Choroid plexus epithelial cell (primary cell): ENCODE results near the gene TRAPPC12.
A peak's percentile ranks its signal among the peaks of the same experiment; 100 is the strongest.
"Not testable (repeated sequence)": the region's sequence is repeated elsewhere in the genome, so short reads cannot be mapped to it uniquely, and the experiment has no call there.

Source experiments
- DNase-seq: peaks from one replicate; pipeline ENCODE4 v3.0.0-alpha.2; 2010; ENCODE audit warnings: low read depth
- H3K4me3 ChIP-seq: 2 replicates; pipeline ENCODE4 v1.5.1; 2011; ENCODE audit warnings: low read depth, mild to moderate bottlenecking, control low read depth, low read length, moderate library complexity
- TF ChIP-seq, protein P1 (sequence below): conservative IDR thresholded peaks from 2 replicates; pipeline ENCODE4 v1.5.1; 2011; ENCODE audit warnings: low read depth, mild to moderate bottlenecking, control low read depth, inconsistent platforms, low read length, moderate library complexity

TRAPPC12 gene

GRCh38 chr2:3492951-3493614 is 113.6 kb downstream of the TRAPPC12 start:
- H3K4me3 ChIP-seq: peak overlapping the region; percentile 28
- DNase-seq: peak; percentile 98
- TF ChIP-seq, protein P1, sequence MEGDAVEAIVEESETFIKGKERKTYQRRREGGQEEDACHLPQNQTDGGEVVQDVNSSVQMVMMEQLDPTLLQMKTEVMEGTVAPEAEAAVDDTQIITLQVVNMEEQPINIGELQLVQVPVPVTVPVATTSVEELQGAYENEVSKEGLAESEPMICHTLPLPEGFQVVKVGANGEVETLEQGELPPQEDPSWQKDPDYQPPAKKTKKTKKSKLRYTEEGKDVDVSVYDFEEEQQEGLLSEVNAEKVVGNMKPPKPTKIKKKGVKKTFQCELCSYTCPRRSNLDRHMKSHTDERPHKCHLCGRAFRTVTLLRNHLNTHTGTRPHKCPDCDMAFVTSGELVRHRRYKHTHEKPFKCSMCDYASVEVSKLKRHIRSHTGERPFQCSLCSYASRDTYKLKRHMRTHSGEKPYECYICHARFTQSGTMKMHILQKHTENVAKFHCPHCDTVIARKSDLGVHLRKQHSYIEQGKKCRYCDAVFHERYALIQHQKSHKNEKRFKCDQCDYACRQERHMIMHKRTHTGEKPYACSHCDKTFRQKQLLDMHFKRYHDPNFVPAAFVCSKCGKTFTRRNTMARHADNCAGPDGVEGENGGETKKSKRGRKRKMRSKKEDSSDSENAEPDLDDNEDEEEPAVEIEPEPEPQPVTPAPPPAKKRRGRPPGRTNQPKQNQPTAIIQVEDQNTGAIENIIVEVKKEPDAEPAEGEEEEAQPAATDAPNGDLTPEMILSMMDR: peak; percentile 29

DNA sequence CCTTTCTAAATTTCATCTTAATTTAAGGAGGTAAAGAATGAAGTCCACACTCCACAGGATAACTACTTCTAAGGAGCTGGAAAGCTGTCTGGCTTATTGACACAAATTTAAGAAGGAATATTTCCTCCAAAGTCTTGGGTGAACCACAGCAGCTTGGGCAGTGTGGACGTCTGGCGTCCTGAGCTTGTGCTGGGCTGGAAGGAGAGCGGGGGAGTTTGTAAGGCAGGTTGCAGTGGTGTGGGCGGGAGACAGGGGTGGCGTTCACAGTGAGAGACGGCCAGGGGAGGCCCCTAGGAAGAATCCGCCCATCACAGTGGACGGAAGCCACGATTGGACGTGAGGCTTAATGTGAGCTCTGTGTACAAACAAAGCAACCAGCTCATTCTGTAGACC is 114.1 kb downstream of the TRAPPC12 start:
- peak; percentile 89 for DNase-seq
- peak overlapping the region; percentile 28 for H3K4me3 ChIP-seq
- TF ChIP-seq, protein P1: no peak

DNA sequence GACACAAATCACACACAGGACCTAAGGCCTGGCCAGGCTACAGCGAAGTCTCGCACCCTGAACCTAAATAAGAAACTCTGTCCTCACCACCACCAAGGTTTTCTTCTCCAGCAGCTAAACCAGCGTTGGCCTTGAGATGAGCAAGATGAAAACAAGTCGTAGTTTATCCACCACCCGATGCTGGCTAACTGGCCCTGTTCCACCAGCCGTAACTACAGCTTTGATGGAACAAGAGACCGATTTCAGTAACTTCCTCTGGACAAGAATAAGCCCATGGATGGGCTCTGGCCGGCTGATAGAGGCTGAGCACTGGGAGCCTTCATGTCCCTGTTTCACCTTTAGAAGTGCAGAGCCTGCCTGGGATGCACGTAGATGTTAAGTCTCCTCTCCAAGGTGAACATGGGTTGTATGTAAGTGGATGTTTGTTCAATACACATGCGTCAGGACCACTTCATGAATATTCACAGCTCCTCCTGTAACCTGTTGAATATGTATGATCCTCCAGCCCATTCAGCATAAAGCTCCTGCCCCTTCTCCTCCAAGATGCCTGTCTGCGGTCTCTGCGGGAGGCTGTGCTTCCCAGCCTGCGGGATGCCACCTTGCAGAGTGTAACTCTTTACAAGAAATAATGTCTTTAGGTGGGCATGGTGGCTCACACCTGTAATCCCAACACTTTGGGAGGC is 115.6 kb downstream of the TRAPPC12 start:
- TF ChIP-seq, protein P1: no peak
- DNase-seq: no peak
- H3K4me3 ChIP-seq: no peak overlapping the region

DNA sequence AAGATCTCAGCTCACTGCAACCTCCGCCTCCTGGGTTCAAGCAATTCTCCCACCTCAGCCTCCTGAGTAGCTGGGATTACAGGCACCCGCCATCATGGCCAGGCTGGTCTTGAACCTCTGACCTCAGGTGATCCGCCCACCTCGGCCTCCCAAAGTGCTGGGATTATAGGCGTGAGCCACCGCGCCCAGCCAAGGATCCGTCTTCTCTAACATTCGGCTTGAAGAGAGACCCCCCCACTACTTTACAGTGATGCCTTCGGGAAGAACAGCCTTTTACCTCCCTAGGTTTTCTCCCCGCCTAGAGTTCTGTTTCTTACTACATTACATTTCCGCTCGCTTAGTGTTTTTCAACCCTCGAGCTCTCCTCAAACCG is 117.2 kb downstream of the TRAPPC12 start:
- not testable (repeated sequence) for H3K4me3 ChIP-seq, DNase-seq

GRCh38 chr2:3498783-3499394 is 119.4 kb downstream of the TRAPPC12 start:
- no peak for DNase-seq
- no peak overlapping the region for H3K4me3 ChIP-seq
- TF ChIP-seq, protein P1: no peak

GRCh38 chr2:3500326-3500899 is 120.9 kb downstream of the TRAPPC12 start:
- TF ChIP-seq, protein P1: no peak
- no peak for DNase-seq
- no peak overlapping the region for H3K4me3 ChIP-seq

- H3K4me3 ChIP-seq: no peak overlapping the region
- TF ChIP-seq, protein P1: no peak
- no peak for DNase-seq
These were observed 123.6 kb downstream of the TRAPPC12 start for GRCh38 chr2:3503046-3503445.
